Hematopoietic multipotent progenitor cell treated with erythropoietin and hydrocortisone succinate and interleukin-3 and kit ligand, for 4 days (in vitro differentiated cells): ENCODE measurements around the gene KCNG1.
A peak's percentile ranks its signal among the peaks of the same experiment; 100 is the strongest.

Experiments used
- DNase-seq: peaks from one replicate; pipeline ENCODE4 v3.0.0-alpha.2; 2015

The KCNG1 gene

DNA sequence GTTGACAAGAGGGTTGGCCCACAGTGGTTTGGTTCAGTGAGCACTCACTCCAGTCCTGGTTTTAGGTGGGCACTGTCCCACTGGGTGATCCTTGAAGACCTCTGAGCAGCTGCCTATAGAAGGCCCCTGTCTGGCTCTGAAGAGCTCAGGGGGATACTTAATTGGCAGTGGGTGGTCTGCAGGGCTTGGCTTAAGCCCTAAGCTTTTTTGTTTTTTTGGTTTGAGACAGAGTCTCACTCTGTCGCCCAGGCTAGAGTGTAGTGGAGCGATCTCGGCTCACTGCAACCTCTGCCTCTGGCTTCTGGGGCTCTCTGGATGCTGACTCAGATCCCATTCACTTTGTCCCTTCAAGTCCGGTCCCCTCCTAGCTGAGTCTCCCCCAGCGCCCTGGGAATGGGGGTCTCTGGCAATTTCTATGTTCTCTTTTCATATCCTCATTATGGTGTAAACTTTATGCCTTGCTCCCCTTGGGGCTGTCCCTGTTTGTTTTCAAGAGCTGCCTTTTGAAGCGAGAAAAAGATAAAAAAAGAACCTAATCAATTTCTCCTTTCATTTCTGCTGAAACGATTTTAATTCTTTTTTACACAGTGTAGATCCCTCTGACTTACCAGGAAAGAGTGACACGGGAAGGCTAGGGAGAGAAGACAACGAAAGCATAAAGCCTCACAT is 12.2 kb upstream of the KCNG1 start:
- no peak for DNase-seq

- no peak for DNase-seq
These were observed 11.6 kb upstream of the KCNG1 start for GRCh38 chr20:51034476-51034875.

- DNase-seq = no peak
These were observed 7.3 kb upstream of the KCNG1 start for GRCh38 chr20:51029963-51030920.

GRCh38 chr20:51029556-51029955 is 6.6 kb upstream of the KCNG1 start:
- no peak for DNase-seq

- DNase-seq = no peak
These were observed 5.8 kb upstream of the KCNG1 start for GRCh38 chr20:51028616-51029212.

GRCh38 chr20:51027035-51027795 is 4.3 kb upstream of the KCNG1 start:
- no peak for DNase-seq

DNA sequence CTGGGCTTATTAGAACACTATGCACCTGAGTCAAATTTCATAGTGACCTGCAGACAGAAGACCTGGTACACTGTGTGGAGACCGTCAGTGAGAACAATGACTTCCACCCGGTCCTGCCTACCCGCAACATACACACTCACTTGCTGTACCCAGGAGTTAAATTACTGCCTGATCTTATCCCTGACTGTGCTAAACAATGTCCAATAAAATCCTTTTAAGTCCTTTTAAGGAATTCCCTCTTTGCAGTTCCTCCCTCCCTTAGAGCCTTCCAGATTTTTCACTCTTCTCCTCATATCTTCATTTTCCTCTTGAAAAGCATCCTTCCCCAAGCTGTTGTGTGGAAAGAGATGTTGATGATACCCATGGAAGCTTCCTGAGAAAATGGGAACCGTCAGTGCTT is 3.4 kb upstream of the KCNG1 start:
- DNase-seq = no peak

DNA sequence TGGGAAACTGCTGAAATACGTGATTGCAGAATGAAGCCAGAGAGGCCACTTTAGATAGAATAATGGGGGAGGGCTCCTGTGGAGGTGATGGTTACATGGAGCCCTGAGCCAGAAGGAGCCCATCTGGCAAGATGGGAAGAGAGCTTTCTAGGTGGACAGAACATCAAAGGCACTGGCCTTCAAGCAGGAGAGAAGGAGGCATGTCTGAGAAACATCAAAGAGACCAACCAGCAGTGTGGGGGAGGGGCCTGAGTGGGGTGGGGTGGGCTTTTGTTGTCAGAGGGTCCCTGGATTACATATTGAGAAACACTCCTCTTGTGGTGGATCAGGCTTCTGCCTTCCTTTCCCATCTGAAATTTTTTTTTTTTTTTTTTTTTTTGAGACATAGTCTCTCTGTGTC is 1.9 kb upstream of the KCNG1 start:
- no peak for DNase-seq

- DNase-seq = no peak
These were observed 779 bp upstream of the KCNG1 start for GRCh38 chr20:51023617-51024155.

GRCh38 chr20:51022227-51022802 is 592 bp downstream of the KCNG1 start:
- no peak for DNase-seq

DNA sequence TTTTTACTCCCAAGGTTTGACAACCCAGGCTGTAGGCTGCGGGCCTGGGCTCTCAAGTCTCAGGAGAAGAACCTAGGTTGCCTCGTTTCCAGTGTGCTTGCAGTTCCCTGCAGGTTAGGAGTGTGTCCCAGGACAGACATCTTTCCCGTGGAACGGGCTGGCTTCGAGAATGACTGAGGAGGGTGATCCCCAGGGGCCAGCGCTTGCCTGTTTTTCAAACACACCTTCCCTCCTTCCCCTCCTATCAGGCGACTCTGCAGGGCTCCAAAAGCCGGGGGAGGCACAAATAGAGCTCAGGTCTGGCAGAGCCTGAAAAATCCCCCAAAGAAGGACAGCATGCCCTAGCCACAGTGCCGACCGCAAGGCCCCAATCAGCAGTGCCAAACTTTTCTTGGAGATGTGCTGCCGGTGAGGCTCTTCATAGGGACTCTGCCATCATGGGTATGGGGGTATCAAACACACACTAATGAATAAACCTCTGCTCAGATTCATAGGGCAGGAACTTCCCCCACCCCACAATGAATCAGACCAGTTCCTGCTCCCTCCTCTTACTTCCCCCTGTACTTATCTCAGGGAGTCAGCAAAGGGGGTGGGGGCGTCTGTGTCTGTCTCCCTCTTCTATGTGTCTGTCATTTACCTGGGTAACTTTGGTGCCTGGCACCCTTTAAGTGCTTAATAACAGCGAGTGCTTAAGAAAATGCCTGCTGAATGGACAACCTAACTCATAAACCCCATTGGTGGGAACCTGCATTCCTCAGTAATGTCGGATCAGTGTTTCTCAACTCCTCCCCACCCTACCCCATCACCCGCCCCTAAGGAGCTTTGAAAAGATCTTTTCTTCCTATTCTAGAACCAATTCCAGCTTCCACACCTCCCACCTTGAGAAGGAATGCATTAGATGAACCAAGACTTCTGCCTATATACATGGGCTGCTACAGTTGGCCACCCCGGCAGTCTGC is 1.6 kb downstream of the KCNG1 start:
- peak; percentile 6 for DNase-seq

- no peak for DNase-seq
These were observed 2.2 kb downstream of the KCNG1 start for GRCh38 chr20:51020657-51021056.

GRCh38 chr20:51019656-51020592 is 3.0 kb downstream of the KCNG1 start:
- DNase-seq = no peak

GRCh38 chr20:51017251-51017650 is 5.7 kb downstream of the KCNG1 start:
- no peak for DNase-seq

GRCh38 chr20:51016521-51016920 is 6.4 kb downstream of the KCNG1 start:
- no peak for DNase-seq

- peak; percentile 51 for DNase-seq
These were observed 7.8 kb downstream of the KCNG1 start for GRCh38 chr20:51014797-51015722.

GRCh38 chr20:51013577-51014330 is 9.2 kb downstream of the KCNG1 start:
- no peak for DNase-seq

DNA sequence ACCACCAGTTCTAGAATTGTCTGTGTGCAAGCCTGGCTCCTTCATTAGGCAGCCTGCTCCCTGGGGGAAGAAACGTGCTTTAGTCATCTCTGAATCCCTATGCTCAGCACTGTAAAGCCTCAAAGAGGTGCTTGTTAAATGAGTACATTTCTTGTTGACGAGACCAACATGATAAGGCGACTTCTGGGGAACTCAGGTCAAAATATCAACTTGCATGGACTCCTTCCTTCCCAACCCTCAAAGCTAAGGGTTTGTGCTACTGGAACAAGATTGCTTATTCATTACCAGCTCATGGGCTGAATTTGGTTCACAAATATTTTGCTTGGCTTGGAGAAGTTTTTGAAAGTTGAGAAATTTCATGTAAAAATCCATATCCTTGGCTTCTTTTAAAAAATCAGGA is 10.6 kb downstream of the KCNG1 start:
- DNase-seq = no peak
